ENCODE data around the gene KCNH8.

KCNH8 gene

GRCh38 chr3:19473971-19474580 is 325.8 kb downstream of the KCNH8 start:
- Histone ChIP-seq H3K4me3 (ENCODE audit: low read depth, low read length) (no peak overlapping the region), H3K36me3 (ENCODE audit: control insufficient read depth, insufficient read depth, low read length) (no peaks in the 10 kb centered on the region), H3K27me3 (ENCODE audit: control insufficient read depth, insufficient read depth, low read length) (no peaks in the 10 kb centered on the region), H3K27ac (ENCODE audit: low read depth, low read length) (no peak overlapping the region), H3K4me1 (ENCODE audit: control insufficient read depth, insufficient read depth, low read length) (peaks cover 5% of the 10 kb centered on the region; the same call in 1 of the 2 replicates), H3K9me3 (ENCODE audit: control insufficient read depth, insufficient read depth, low read depth, low read length) (peaks cover 6% of the 10 kb centered on the region; the same call in 1 of the 2 replicates), H3K9ac (ENCODE audit: low read length) (no peak overlapping the region)

GRCh38 chr3:19476281-19476680 is 328.0 kb downstream of the KCNH8 start:
- no peaks in the 10 kb centered on the region for H3K36me3 ChIP-seq (ENCODE audit: control insufficient read depth, insufficient read depth, low read length)
- H3K27ac ChIP-seq (ENCODE audit: low read depth, low read length): no peak overlapping the region
- H3K9me3 ChIP-seq (ENCODE audit: control insufficient read depth, insufficient read depth, low read depth, low read length): peaks cover 6% of the 10 kb centered on the region; the same call in 1 of the 2 replicates
- H3K27me3 ChIP-seq (ENCODE audit: control insufficient read depth, insufficient read depth, low read length): no peaks in the 10 kb centered on the region
- no peak overlapping the region for H3K4me3 ChIP-seq (ENCODE audit: low read depth, low read length)
- peaks cover 5% of the 10 kb centered on the region; the same call in 1 of the 2 replicates for H3K4me1 ChIP-seq (ENCODE audit: control insufficient read depth, insufficient read depth, low read length)
- H3K9ac ChIP-seq (ENCODE audit: low read length): no peak overlapping the region

GRCh38 chr3:19485267-19485666 is 337.0 kb downstream of the KCNH8 start:
- Histone ChIP-seq H3K36me3 (ENCODE audit: control insufficient read depth, insufficient read depth, low read length) (no peaks in the 10 kb centered on the region), H3K4me3 (ENCODE audit: low read depth, low read length) (no peak overlapping the region), H3K9me3 (ENCODE audit: control insufficient read depth, insufficient read depth, low read depth, low read length) (no peaks in the 10 kb centered on the region), H3K27ac (ENCODE audit: low read depth, low read length) (no peak overlapping the region), H3K27me3 (ENCODE audit: control insufficient read depth, insufficient read depth, low read length) (no peaks in the 10 kb centered on the region), H3K4me1 (ENCODE audit: control insufficient read depth, insufficient read depth, low read length) (no peaks in the 10 kb centered on the region), H3K9ac (ENCODE audit: low read length) (no peak overlapping the region)

- H3K9me3 ChIP-seq (ENCODE audit: control insufficient read depth, insufficient read depth, low read depth, low read length): no peaks in the 10 kb centered on the region
- H3K27ac ChIP-seq (ENCODE audit: low read depth, low read length): no peak overlapping the region
- no peak overlapping the region for H3K4me3 ChIP-seq (ENCODE audit: low read depth, low read length)
- no peaks in the 10 kb centered on the region for H3K36me3 ChIP-seq (ENCODE audit: control insufficient read depth, insufficient read depth, low read length)
- H3K9ac ChIP-seq (ENCODE audit: low read length): no peak overlapping the region
- no peaks in the 10 kb centered on the region for H3K4me1 ChIP-seq (ENCODE audit: control insufficient read depth, insufficient read depth, low read length)
- no peaks in the 10 kb centered on the region for H3K27me3 ChIP-seq (ENCODE audit: control insufficient read depth, insufficient read depth, low read length)
Measured at GRCh38 chr3:19487386-19487785, 339.1 kb downstream of the KCNH8 start.

GRCh38 chr3:19488939-19489338 is 340.6 kb downstream of the KCNH8 start:
- Histone ChIP-seq H3K27me3 (ENCODE audit: control insufficient read depth, insufficient read depth, low read length) (no peaks in the 10 kb centered on the region), H3K4me3 (ENCODE audit: low read depth, low read length) (no peak overlapping the region), H3K27ac (ENCODE audit: low read depth, low read length) (no peak overlapping the region), H3K9ac (ENCODE audit: low read length) (no peak overlapping the region), H3K36me3 (ENCODE audit: control insufficient read depth, insufficient read depth, low read length) (no peaks in the 10 kb centered on the region), H3K9me3 (ENCODE audit: control insufficient read depth, insufficient read depth, low read depth, low read length) (no peaks in the 10 kb centered on the region), H3K4me1 (ENCODE audit: control insufficient read depth, insufficient read depth, low read length) (no peaks in the 10 kb centered on the region)

- Histone ChIP-seq H3K9me3 (ENCODE audit: control insufficient read depth, insufficient read depth, low read depth, low read length) (no peaks in the 10 kb centered on the region), H3K4me3 (ENCODE audit: low read depth, low read length) (no peak overlapping the region), H3K27me3 (ENCODE audit: control insufficient read depth, insufficient read depth, low read length) (no peaks in the 10 kb centered on the region), H3K4me1 (ENCODE audit: control insufficient read depth, insufficient read depth, low read length) (no peaks in the 10 kb centered on the region), H3K9ac (ENCODE audit: low read length) (no peak overlapping the region), H3K36me3 (ENCODE audit: control insufficient read depth, insufficient read depth, low read length) (no peaks in the 10 kb centered on the region), H3K27ac (ENCODE audit: low read depth, low read length) (no peak overlapping the region)
Measured at GRCh38 chr3:19489936-19490335, 341.6 kb downstream of the KCNH8 start.

- Histone ChIP-seq H3K9ac (ENCODE audit: low read length) (no peak overlapping the region), H3K27ac (ENCODE audit: low read depth, low read length) (no peak overlapping the region), H3K4me1 (ENCODE audit: control insufficient read depth, insufficient read depth, low read length) (no peaks in the 10 kb centered on the region), H3K36me3 (ENCODE audit: control insufficient read depth, insufficient read depth, low read length) (no peaks in the 10 kb centered on the region), H3K4me3 (ENCODE audit: low read depth, low read length) (no peak overlapping the region), H3K27me3 (ENCODE audit: control insufficient read depth, insufficient read depth, low read length) (no peaks in the 10 kb centered on the region), H3K9me3 (ENCODE audit: control insufficient read depth, insufficient read depth, low read depth, low read length) (no peaks in the 10 kb centered on the region)
Measured at GRCh38 chr3:19506171-19506570, 357.9 kb downstream of the KCNH8 start.

- Histone ChIP-seq H3K4me1 (ENCODE audit: control insufficient read depth, insufficient read depth, low read length) (no peaks in the 10 kb centered on the region), H3K9ac (ENCODE audit: low read length) (no peak overlapping the region), H3K27ac (ENCODE audit: low read depth, low read length) (no peak overlapping the region), H3K9me3 (ENCODE audit: control insufficient read depth, insufficient read depth, low read depth, low read length) (no peaks in the 10 kb centered on the region), H3K27me3 (ENCODE audit: control insufficient read depth, insufficient read depth, low read length) (no peaks in the 10 kb centered on the region), H3K4me3 (ENCODE audit: low read depth, low read length) (no peak overlapping the region), H3K36me3 (ENCODE audit: control insufficient read depth, insufficient read depth, low read length) (no peaks in the 10 kb centered on the region)
Measured at GRCh38 chr3:19522305-19522704, 374.0 kb downstream of the KCNH8 start.

GRCh38 chr3:19526071-19526470 is 377.8 kb downstream of the KCNH8 start:
- no peaks in the 10 kb centered on the region for H3K27me3 ChIP-seq (ENCODE audit: control insufficient read depth, insufficient read depth, low read length)
- no peak overlapping the region for H3K9ac ChIP-seq (ENCODE audit: low read length)
- no peaks in the 10 kb centered on the region for H3K9me3 ChIP-seq (ENCODE audit: control insufficient read depth, insufficient read depth, low read depth, low read length)
- no peaks in the 10 kb centered on the region for H3K36me3 ChIP-seq (ENCODE audit: control insufficient read depth, insufficient read depth, low read length)
- H3K4me1 ChIP-seq (ENCODE audit: control insufficient read depth, insufficient read depth, low read length): no peaks in the 10 kb centered on the region
- H3K4me3 ChIP-seq (ENCODE audit: low read depth, low read length): no peak overlapping the region
- no peak overlapping the region for H3K27ac ChIP-seq (ENCODE audit: low read depth, low read length)

- Histone ChIP-seq H3K4me1 (ENCODE audit: control insufficient read depth, insufficient read depth, low read length) (no peaks in the 10 kb centered on the region), H3K27ac (ENCODE audit: low read depth, low read length) (no peak overlapping the region), H3K36me3 (ENCODE audit: control insufficient read depth, insufficient read depth, low read length) (no peaks in the 10 kb centered on the region), H3K9ac (ENCODE audit: low read length) (no peak overlapping the region), H3K4me3 (ENCODE audit: low read depth, low read length) (no peak overlapping the region), H3K27me3 (ENCODE audit: control insufficient read depth, insufficient read depth, low read length) (no peaks in the 10 kb centered on the region), H3K9me3 (ENCODE audit: control insufficient read depth, insufficient read depth, low read depth, low read length) (no peaks in the 10 kb centered on the region)
Measured at GRCh38 chr3:19527746-19528145, 379.4 kb downstream of the KCNH8 start.

- no peaks in the 10 kb centered on the region for H3K36me3 ChIP-seq (ENCODE audit: control insufficient read depth, insufficient read depth, low read length)
- no peak overlapping the region for H3K4me3 ChIP-seq (ENCODE audit: low read depth, low read length)
- H3K9me3 ChIP-seq (ENCODE audit: control insufficient read depth, insufficient read depth, low read depth, low read length): no peaks in the 10 kb centered on the region
- H3K27me3 ChIP-seq (ENCODE audit: control insufficient read depth, insufficient read depth, low read length): no peaks in the 10 kb centered on the region
- no peak overlapping the region for H3K9ac ChIP-seq (ENCODE audit: low read length)
- H3K27ac ChIP-seq (ENCODE audit: low read depth, low read length): no peak overlapping the region
- H3K4me1 ChIP-seq (ENCODE audit: control insufficient read depth, insufficient read depth, low read length): no peaks in the 10 kb centered on the region
Measured at GRCh38 chr3:19531426-19531825, 383.1 kb downstream of the KCNH8 start.

Measured in HUES6 (cell line).